H1 (cell line): ENCODE data around the gene OR13J1. TPM values are rescaled to one million over a fixed set of nuclear protein-coding genes. Genes with fewer than 3 reads are reported as not detected.

Experiments
- CTCF ChIA-PET: fragments of 300-600 bp; sonication (Branson Sonifier 250); formaldehyde crosslinking; loops from one replicate; lab custom pipeline; 2021; ENCODE audit not compliant: partially characterized antibody; lab: Charles Lee
- POLR2A ChIA-PET: fragments of 300-600 bp; sonication (Branson Sonifier 250); formaldehyde crosslinking; loops from one replicate; lab custom pipeline; 2021; ENCODE audit warnings: inconsistent platforms; ENCODE audit not compliant: partially characterized antibody; lab: Charles Lee
- DNase-seq, 2 experiments: peaks; one replicate each; pipeline versions ENCODE4 v3.0.0 to v3.0.0-alpha.2; 2010 to 2022; ENCODE audit warnings: low spot score in 2 of 2, low read depth in 1 of 2, mixed read lengths in 1 of 2
- FAIRE-seq: peaks from 2 replicates; lab custom pipeline; 2011; peaks lifted over from hg19 to GRCh38; lab: Jason Lieb, UNC
- H2AFZ ChIP-seq: 2 replicates; pipeline ENCODE4 v1.8.1; 2012; ENCODE audit warnings: low read length, inconsistent platforms
- H2AK5ac ChIP-seq: 2 replicates; pipeline ENCODE4 v1.6.1; 2013; ENCODE audit warnings: low read depth, low read length
- H2BK120ac ChIP-seq: replicated peaks from 2 replicates; pipeline ENCODE3; 2013; ENCODE audit warnings: low read depth, low read length, inconsistent platforms
- H2BK12ac ChIP-seq: 2 replicates; pipeline ENCODE4 v1.6.1; 2013; ENCODE audit warnings: low read depth, low read length
- H2BK15ac ChIP-seq: 2 replicates; pipeline ENCODE4 v1.6.1; 2013; ENCODE audit warnings: low read length
- H2BK20ac ChIP-seq: 2 replicates; pipeline ENCODE4 v1.6.1; 2013; ENCODE audit warnings: low read length
- H2BK5ac ChIP-seq: 2 replicates; pipeline ENCODE4 v1.6.1; 2013; ENCODE audit warnings: low read depth, low read length
- H3K14ac ChIP-seq: 2 replicates; pipeline ENCODE4 v1.6.1; 2013; ENCODE audit warnings: inconsistent platforms; ENCODE audit not compliant: insufficient read length
- H3K18ac ChIP-seq: 2 replicates; pipeline ENCODE4 v1.6.1; 2013; ENCODE audit warnings: low read length; ENCODE audit errors: extremely low read depth
- H3K23ac ChIP-seq: 2 replicates; pipeline ENCODE4 v1.6.1; 2013; ENCODE audit warnings: inconsistent platforms; ENCODE audit not compliant: insufficient read length
- H3K23me2 ChIP-seq: 2 replicates; pipeline ENCODE4 v1.6.1; 2013; ENCODE audit warnings: low read depth, low read length
- H3K27ac ChIP-seq: 2 replicates; pipeline ENCODE4 v1.6.1; 2011; ENCODE audit warnings: low read depth, low read length, inconsistent platforms
- H3K27me3 ChIP-seq, 4 experiments: replicated peaks in 1 of 4; 1 replicate in 1 of 4; 2 replicates in 3 of 4; pipeline versions ENCODE4 v1.6.1 to v1.8.1; 2011 to 2013; ENCODE audit warnings: low read length in 3 of 4, mild to moderate bottlenecking in 3 of 4, inconsistent platforms in 2 of 4, mixed read lengths in 2 of 4, moderate library complexity in 1 of 4; ENCODE audit not compliant: control insufficient read depth in 3 of 4, insufficient read depth in 3 of 4; ENCODE audit errors: extremely low read depth in 1 of 4
- H3K36me3 ChIP-seq, 4 experiments: 2 replicates each; pipeline versions ENCODE4 v1.6.1 to v1.8.1; 2011 to 2013; ENCODE audit warnings: mild to moderate bottlenecking in 4 of 4, low read length in 3 of 4, moderate library complexity in 2 of 4, control low read depth in 1 of 4, inconsistent platforms in 1 of 4; ENCODE audit not compliant: insufficient read depth in 4 of 4, control insufficient read depth in 2 of 4
- H3K4ac ChIP-seq: replicated peaks from 2 replicates; pipeline ENCODE3; 2013; ENCODE audit warnings: low read length, low read depth, mixed read lengths, inconsistent platforms; ENCODE audit not compliant: insufficient read length
- H3K4me1 ChIP-seq, 4 experiments: replicated peaks in 1 of 4; 1 replicate in 1 of 4; 2 replicates in 3 of 4; pipeline versions ENCODE4 v1.6.1 to v1.8.1; 2011 to 2013; ENCODE audit warnings: low read length in 3 of 4, inconsistent platforms in 2 of 4, mixed read lengths in 1 of 4; ENCODE audit not compliant: insufficient read depth in 4 of 4, control insufficient read depth in 3 of 4
- H3K4me2 ChIP-seq, 2 experiments: 2 replicates each; pipeline versions ENCODE4 v1.6.1 to v1.8.1; 2011 to 2013; ENCODE audit warnings: low read depth in 2 of 2, low read length in 2 of 2, control low read depth in 1 of 2, inconsistent platforms in 1 of 2, mild to moderate bottlenecking in 1 of 2; ENCODE audit not compliant: insufficient read depth in 1 of 2
- H3K4me3 ChIP-seq, 4 experiments: fragments of 200-600, 300-600 bp in 1 of 4; sonication (generic), shearing (Covaris generic), sonication (Bioruptor Twin) in 1 of 4; 2 replicates each; pipeline versions ENCODE4 v1.5.1 to v1.8.1; 2011 to 2016; ENCODE audit warnings: low read length in 4 of 4, low read depth in 3 of 4, control low read depth in 2 of 4, inconsistent platforms in 2 of 4, mild to moderate bottlenecking in 2 of 4, mixed read lengths in 1 of 4, moderate library complexity in 1 of 4; ENCODE audit not compliant: insufficient read depth in 2 of 4; ENCODE audit errors: extremely low read depth in 1 of 4
- H3K56ac ChIP-seq: replicated peaks from 2 replicates; pipeline ENCODE3; 2013; ENCODE audit warnings: low read depth, mild to moderate bottlenecking, mixed read lengths, low read length, inconsistent platforms; ENCODE audit not compliant: insufficient read length
- H3K79me1 ChIP-seq: 2 replicates; pipeline ENCODE4 v1.6.1; 2013; ENCODE audit warnings: low read depth, low read length, control low read depth
- H3K79me2 ChIP-seq, 2 experiments: 2 replicates each; pipeline versions ENCODE4 v1.6.1 to v1.8.1; 2012 to 2013; ENCODE audit warnings: low read length in 2 of 2, mild to moderate bottlenecking in 2 of 2, inconsistent platforms in 1 of 2; ENCODE audit not compliant: insufficient read depth in 2 of 2, control insufficient read depth in 1 of 2
- H3K9ac ChIP-seq, 4 experiments: replicated peaks in 1 of 4; 1 replicate in 1 of 4; 2 replicates in 3 of 4; pipeline versions ENCODE4 v1.6.1 to v1.8.1; 2011 to 2013; ENCODE audit warnings: low read depth in 3 of 4, low read length in 3 of 4, control low read depth in 2 of 4, mild to moderate bottlenecking in 2 of 4, moderate library complexity in 2 of 4, inconsistent platforms in 1 of 4; ENCODE audit errors: extremely low read depth in 1 of 4
- H3K9me3 ChIP-seq, 2 experiments: 2 replicates each; pipeline versions ENCODE4 v1.6.1 to v1.8.1; 2012 to 2013; ENCODE audit warnings: mild to moderate bottlenecking in 2 of 2, moderate library complexity in 2 of 2, control low read depth in 1 of 2, inconsistent platforms in 1 of 2, low read depth in 1 of 2, low read length in 1 of 2, mixed read lengths in 1 of 2; ENCODE audit not compliant: insufficient read depth in 2 of 2
- H4K20me1 ChIP-seq, 2 experiments: replicated peaks in 1 of 2; 2 replicates each; pipeline versions ENCODE3 to v1.8.1; 2011 to 2013; ENCODE audit warnings: inconsistent platforms in 2 of 2, low read length in 2 of 2, mild to moderate bottlenecking in 1 of 2; ENCODE audit not compliant: insufficient read depth in 2 of 2, control insufficient read depth in 1 of 2
- H4K5ac ChIP-seq: 2 replicates; pipeline ENCODE4 v1.6.1; 2013; ENCODE audit warnings: low read length, low read depth, mixed read lengths, inconsistent platforms; ENCODE audit not compliant: insufficient read length
- H4K8ac ChIP-seq: 2 replicates; pipeline ENCODE4 v1.8.0; 2013; ENCODE audit warnings: mild to moderate bottlenecking, moderate library complexity, low read length, inconsistent platforms; ENCODE audit not compliant: insufficient read depth; ENCODE audit errors: extremely low read depth
- H4K91ac ChIP-seq: replicated peaks from 2 replicates; pipeline ENCODE3; 2013; ENCODE audit warnings: low read length, mixed read lengths, inconsistent platforms; ENCODE audit not compliant: insufficient read length
- CEBPB ChIP-seq: IDR thresholded peaks from 2 replicates; pipeline ENCODE4 v1.6.1; 2012; ENCODE audit warnings: low read depth, low read length
- JUND ChIP-seq: IDR thresholded peaks from 2 replicates; pipeline ENCODE4 v1.6.1; 2011; ENCODE audit warnings: mild to moderate bottlenecking, improper control_type of control experiment, low read length
- POLR2A ChIP-seq, 2 experiments: IDR thresholded peaks; 1 replicate in 1 of 2; 2 replicates in 1 of 2; pipeline ENCODE4 v1.6.1; 2011; ENCODE audit warnings: low read depth in 2 of 2, low read length in 2 of 2, mild to moderate bottlenecking in 2 of 2; ENCODE audit errors: control extremely low read depth in 1 of 2
- SIRT6 ChIP-seq: IDR thresholded peaks from one replicate; pipeline ENCODE4 v1.7.1; 2012; ENCODE audit warnings: low read length, inconsistent platforms
- SIX5 ChIP-seq: IDR thresholded peaks from 2 replicates; pipeline ENCODE4 v1.6.1; 2011; ENCODE audit warnings: mild to moderate bottlenecking, low read depth, low read length
- WGBS, 2 experiments: shearing (Covaris generic) in 1 of 2; methylation state at CpG; one replicate each; pipeline versions ENCODE4 v1.1.6 to v1.1.7; 2013 to 2015; ENCODE audit warnings: low lambda C conversion rate in 2 of 2, mixed read lengths in 2 of 2, inconsistent platforms in 1 of 2, low coverage in 1 of 2, missing lambda C conversion rate in 1 of 2; ENCODE audit not compliant: insufficient replicate concordance in 2 of 2, insufficient coverage in 1 of 2, insufficient read length in 1 of 2; ENCODE audit errors: extremely low coverage in 1 of 2, missing lambda C conversion rate in 1 of 2; 5-methylcytosine and 5-hydroxymethylcytosine counted together
- polyA plus RNA-seq, 7 experiments: library from polyadenylated mRNA; depleted of rRNA in 3 of 7; stranded (reverse) in 5 of 7; unstranded in 2 of 7; fragments of >200 nt in 5 of 7; fragments of 200-250 nt in 2 of 7; gene quantifications; 1 replicate in 5 of 7; 2 replicates in 1 of 7; 4 replicates in 1 of 7; pipeline versions ENCODE4 v1.2.1 to v1.2.3, GENCODE V29; 2011 to 2013; ENCODE audit warnings: missing spikeins in 2 of 7, mixed read lengths in 2 of 7
- total RNA-seq: library from RNA; stranded (reverse); fragmentation: NEBNext Ultra II Directional; extraction: Animal tissue kit (Norgen Biotek cat#: 25700); gene quantifications from 2 replicates; pipeline ENCODE4 v1.2.1, GENCODE V29; 2021
- TF ChIP-seq, protein P1 (sequence below): IDR thresholded peaks from 2 replicates; pipeline ENCODE4 v1.6.1; 2012; ENCODE audit warnings: low read length, inconsistent platforms

OR13J1 gene
- total and polyA plus RNA-seq, 2 of the 8 experiments (the other 6 are each of a cell fraction or from before 2014, with no cell fraction given) = not detected

DNA sequence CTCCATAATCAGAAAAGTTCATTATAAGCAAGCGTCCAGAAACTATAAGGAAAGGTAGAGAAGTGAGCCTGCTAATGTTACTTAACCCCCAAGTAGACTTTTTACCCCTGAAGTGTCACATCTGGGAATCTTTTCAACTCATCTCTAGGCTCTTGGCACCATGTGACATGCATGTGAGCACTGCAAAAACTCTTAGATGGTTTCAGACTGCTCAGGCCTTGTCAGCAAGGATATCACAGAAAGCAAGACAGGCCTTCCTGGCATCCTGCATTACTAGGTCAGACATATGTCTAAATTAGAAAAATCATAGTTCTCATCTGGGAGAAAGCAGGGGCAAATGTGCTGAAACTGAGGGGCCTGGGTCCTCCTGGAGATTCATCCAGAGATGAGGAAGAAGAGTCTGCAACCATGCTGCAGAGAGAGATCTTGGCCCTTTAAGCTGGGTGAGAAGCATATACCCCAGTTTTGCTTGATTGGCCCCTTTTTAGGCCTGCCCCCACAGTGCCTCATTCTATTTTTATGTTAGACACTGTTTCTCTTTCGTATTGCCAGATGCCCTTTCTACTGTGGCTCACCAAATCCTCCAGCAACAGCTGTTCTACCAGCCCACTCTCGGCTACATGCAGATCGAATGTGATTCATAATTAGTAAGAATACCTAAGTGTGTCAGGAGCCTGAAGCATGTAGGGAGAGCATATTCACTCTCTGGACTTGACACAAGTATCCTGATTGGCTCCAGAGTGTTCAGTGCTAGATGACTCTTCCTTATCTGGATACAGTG is 22.2 kb downstream of the OR13J1 start:
- no peak overlapping the region for H4K8ac ChIP-seq
- H3K79me2 ChIP-seq = no peaks in the 10 kb centered on the region
- H2BK20ac ChIP-seq = no peak overlapping the region
- CTCF ChIA-PET = interaction anchor here (1.2 to 16.5 kb wide), 4 partner anchors 13 to 58 kb away, joined by 4 to 172 read pairs (median 26); partner anchors contain the start of genes FAM221B and TMEM8B
- no peak overlapping the region for H3K9ac ChIP-seq
- H3K79me1 ChIP-seq = no peaks in the 10 kb centered on the region; the same call in 1 of the 2 replicates
- H2BK15ac ChIP-seq = no peak overlapping the region
- H3K4me2 ChIP-seq = no peak overlapping the region; a peak in 1 of 4 replicates
- H4K20me1 ChIP-seq = no peaks in the 10 kb centered on the region
- no peak overlapping the region for H4K91ac ChIP-seq
- no peak overlapping the region for H3K4ac ChIP-seq
- no peak overlapping the region for H2BK5ac ChIP-seq
- DNase-seq (no peak), FAIRE-seq (no peak)
- H3K18ac ChIP-seq = no peak overlapping the region
- no peak overlapping the region for H3K4me3 ChIP-seq
- H3K23ac ChIP-seq = no peak overlapping the region
- H3K14ac ChIP-seq = no peak overlapping the region
- H3K56ac ChIP-seq = no peak overlapping the region
- peaks cover 0 to 12% (median 9%) of the 10 kb centered on the region in 4 experiments; a peak in 6 of 7 replicates for H3K27me3 ChIP-seq
- no peak overlapping the region for H2AK5ac ChIP-seq
- H3K4me1 ChIP-seq = peaks cover 10 to 22% (median 14%) of the 10 kb centered on the region in 4 experiments
- H3K9me3 ChIP-seq = no peaks in the 10 kb centered on the region
- H4K5ac ChIP-seq = no peak overlapping the region
- no peak overlapping the region for H2BK12ac ChIP-seq
- POLR2A ChIA-PET = interaction anchor here (1.6 to 5.9 kb wide), 3 partner anchors 9 to 14 kb away, joined by 4 to 43 read pairs (median 18); no protein-coding TSS in a partner anchor
- no peak overlapping the region for H2AFZ ChIP-seq
- no peak overlapping the region for H2BK120ac ChIP-seq
- H3K36me3 ChIP-seq = peaks cover 0 to 5% (median 0%) of the 10 kb centered on the region in 4 experiments; a peak in 1 of 8 replicates
- H3K27ac ChIP-seq = no peak overlapping the region
- H3K23me2 ChIP-seq = peaks cover 15% of the 10 kb centered on the region
- 96% methylated on average over 4 of the region's 4 CpGs; no CpG with 5 or more reads in 1 of the 2 experiments for WGBS, 2 experiments
- TF ChIP-seq SIX5 = no peak
- TF ChIP-seq POLR2A (IDR thresholded peaks at IDR 0.05; ENCODE audit: control extremely low read depth in 1 of 2, low read depth in 2 of 2, low read length in 2 of 2) = no peak
- TF ChIP-seq, protein P1, sequence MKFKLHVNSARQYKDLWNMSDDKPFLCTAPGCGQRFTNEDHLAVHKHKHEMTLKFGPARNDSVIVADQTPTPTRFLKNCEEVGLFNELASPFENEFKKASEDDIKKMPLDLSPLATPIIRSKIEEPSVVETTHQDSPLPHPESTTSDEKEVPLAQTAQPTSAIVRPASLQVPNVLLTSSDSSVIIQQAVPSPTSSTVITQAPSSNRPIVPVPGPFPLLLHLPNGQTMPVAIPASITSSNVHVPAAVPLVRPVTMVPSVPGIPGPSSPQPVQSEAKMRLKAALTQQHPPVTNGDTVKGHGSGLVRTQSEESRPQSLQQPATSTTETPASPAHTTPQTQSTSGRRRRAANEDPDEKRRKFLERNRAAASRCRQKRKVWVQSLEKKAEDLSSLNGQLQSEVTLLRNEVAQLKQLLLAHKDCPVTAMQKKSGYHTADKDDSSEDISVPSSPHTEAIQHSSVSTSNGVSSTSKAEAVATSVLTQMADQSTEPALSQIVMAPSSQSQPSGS = no peak
- no peak for TF ChIP-seq CEBPB
- no peak for TF ChIP-seq JUND
- TF ChIP-seq SIRT6 = no peak
